ENCODE measurements around the gene CENPM.

Gene CENPM

DNA sequence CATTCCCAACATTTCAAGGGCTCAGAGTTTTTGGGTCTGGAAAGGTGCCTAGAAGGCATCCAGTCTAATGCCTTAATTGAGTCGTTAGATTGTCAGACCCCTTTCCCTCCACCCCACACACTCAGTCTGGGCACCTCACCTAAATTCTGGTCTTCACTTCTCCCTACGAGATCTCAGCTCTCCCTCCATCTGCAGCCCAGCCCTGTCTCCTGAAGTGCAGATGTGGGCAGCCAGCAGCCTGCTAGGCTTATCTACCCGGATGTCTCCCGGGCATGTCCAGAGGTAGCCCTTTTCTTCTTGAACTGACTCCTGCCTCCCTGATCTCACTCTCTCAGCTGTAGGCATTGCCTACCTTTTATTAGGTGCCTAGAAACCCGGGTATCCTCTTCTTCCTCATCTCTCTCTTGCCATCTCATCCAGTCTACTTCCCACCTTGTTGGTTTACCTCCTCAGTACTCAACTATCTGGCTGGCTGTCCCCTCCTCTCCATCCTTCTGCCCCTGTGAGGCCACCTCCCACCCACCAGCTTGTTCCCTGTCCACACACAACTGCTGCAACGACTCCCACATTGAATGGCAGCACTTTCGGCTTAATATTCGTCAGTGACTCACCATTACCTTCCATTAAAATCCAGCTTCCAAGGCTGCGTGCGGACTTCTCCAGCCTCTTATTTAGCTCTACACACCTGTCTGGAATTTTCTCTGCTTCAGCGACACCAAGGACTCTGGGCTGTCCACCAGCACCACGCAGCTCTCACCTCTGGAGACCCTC lies 28.5 kb upstream of the CENPM start:
- no peak overlapping the region for H3K4me3 ChIP-seq (ENCODE audit: low read length)
- TF ChIP-seq ZNF274 (IDR thresholded peaks at IDR 0.05; ENCODE audit: low read depth, low read length): no peak

DNA sequence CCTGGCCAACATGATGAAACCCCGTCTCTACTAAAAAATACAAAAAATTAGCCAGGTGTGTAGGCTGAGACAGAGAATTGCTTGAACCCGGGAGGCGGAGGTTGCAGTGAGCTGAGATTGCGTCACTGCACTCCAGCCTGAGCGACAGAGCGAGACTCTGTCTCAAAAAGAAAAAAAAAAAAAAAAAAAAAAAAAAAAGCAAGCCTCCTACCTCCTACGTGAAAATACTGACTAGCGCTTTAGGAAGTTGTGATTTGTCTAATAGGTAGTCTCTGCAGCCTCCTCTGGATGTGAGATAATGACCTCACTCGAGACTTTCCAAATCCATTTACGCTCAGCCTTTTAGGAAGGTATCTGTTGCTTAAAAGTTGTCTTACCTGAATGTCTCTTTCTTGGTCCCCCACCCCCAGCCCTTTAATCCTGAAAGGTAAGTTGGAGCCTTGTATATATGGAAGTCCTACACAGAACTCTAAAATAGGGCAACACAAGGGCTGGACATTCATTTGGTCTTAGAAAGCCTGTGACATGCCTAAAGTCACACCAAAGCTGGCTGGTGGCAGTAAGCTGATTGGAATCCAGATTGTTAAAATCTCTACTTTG lies 27.8 kb upstream of the CENPM start:
- H3K4me3 ChIP-seq (ENCODE audit: low read length): no peak overlapping the region
- no peak for TF ChIP-seq ZNF274 (IDR thresholded peaks at IDR 0.05; ENCODE audit: low read depth, low read length)

DNA sequence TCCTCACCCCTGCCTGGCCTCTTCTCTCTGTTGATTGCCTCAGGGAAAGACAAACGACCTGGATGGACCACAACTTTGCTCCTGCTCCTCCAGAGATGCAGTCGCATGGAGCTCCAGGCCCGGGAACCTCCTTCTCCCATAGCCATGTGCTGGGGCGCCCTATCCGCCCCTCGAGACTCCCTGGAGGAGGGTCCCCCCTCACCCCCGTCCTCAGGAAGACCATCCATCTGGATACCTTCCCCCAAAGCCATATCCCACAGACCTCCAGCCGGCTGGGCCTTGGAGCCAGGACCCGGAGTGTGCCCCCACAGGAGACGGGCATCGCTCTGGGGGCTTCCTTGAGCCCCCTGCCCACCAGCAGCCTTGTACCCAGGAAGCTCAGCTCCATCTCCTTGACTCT lies 24.5 kb upstream of the CENPM start:
- H3K4me3 ChIP-seq (ENCODE audit: low read length): no peak overlapping the region
- TF ChIP-seq ZNF274 (IDR thresholded peaks at IDR 0.05; ENCODE audit: low read depth, low read length): no peak

DNA sequence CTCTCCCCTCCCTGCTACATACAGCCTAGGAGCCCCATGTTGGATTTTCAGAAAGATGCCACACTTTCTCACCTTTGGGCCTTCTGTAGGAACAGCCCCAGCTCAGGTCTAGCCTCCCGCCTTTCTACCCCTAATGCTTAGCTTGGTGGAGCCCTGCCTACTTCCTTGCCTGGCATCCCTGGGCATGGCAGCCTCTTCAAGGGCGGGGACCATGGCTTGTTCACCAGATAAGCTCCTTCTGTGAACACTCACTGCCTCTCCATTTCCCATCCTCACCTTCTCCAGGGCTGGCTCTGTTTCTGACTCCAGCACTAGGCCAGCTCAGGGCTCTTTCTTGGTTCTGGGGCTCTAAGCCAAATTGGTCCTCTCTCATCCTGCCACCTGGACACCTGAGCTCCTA lies 23.6 kb upstream of the CENPM start:
- H3K4me3 ChIP-seq (ENCODE audit: low read length): no peak overlapping the region
- no peak for TF ChIP-seq ZNF274 (IDR thresholded peaks at IDR 0.05; ENCODE audit: low read depth, low read length)

DNA sequence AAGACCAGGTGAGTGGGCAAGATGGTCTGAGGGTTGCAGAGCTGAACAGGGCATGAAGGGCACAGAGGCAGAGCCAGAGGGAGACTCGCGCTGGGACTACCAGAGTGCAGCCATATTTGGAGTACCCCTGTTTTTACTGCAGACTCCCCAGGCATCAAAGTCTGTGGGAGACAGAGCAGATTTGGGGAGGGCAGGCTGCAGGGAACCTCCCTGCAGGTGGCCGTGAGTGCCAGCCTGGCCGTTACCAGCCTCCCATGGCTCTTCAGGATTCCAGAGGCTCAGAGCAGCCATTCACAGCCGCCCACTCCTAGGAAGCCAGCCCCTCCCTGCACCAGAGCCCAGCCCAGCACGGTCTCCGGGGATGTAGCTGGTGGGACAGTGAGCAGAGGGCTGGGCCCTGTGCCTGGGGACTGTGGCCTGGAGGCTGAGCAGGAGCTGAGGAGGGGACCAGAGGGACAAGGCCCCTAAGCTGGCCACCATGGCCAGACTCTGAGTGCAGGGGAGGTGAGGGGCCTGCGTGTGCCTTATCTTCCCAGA lies 22.2 kb upstream of the CENPM start, which contains the start of gene SEPTIN3:
Gene SEPTIN3, plus strand, starts transcription at position 334 of the 537 bp plus-strand sequence. CDS start 2,050 bp downstream, outside the sequence.
- no peak within 1 kb of the TSS for H3K4me3 ChIP-seq (ENCODE audit: low read length)
- no peak for TF ChIP-seq ZNF274 (IDR thresholded peaks at IDR 0.05; ENCODE audit: low read depth, low read length)

DNA sequence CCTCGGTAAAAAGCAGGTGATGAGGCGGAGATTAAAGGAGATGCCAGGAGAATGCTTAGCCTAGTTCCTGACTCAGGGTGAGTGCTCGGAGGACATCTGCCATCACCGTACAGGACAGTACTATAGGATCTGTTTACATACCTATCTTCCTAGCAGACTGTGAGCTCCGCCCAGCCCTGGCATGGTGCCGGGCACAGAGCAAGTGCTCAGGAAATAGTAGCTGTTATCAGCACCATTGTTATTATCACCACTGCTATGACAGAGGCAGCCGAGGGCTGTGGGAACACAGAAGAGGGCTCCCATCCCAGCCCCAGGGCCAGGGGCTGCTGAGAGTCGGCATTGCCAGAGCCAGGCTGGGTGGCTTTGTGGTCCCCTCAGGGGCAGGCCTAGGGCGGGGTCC lies 21.6 kb upstream of the CENPM start:
- TF ChIP-seq ZNF274 (IDR thresholded peaks at IDR 0.05; ENCODE audit: low read depth, low read length): no peak
- H3K4me3 ChIP-seq (ENCODE audit: low read length): no peak overlapping the region

DNA sequence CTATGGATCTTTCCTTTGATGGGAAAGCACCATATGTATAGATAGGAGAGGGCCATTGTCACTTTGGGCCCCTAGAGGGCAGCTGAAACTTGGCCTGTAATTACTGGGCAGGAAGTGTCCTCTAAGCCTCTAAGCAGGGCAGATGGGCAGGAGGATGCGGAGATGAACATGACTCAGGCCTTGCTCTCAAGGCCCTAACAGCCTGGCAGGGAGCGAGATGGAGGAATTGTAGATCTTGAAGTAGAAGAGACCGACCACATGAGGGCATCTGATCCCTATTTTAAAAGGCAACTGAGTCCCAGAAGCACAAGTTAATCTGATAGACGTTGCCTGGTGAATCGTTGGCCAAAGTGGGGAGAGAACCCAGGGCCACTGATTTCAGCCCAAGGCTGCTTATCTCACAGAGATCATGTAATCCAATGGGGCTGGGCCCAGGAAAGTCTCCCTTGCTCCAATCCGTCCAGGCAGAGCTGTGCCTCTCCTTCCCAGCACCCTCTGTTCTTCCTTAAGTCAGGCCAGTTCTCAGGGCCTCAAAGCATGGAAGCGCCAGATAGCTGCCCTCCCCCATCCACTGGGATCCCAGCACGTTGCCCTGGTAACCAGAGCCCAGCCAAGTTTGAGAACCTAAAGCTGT lies 19.8 kb upstream of the CENPM start:
- no peak overlapping the region for H3K4me3 ChIP-seq (ENCODE audit: low read length)
- no peak for TF ChIP-seq ZNF274 (IDR thresholded peaks at IDR 0.05; ENCODE audit: low read depth, low read length)

DNA sequence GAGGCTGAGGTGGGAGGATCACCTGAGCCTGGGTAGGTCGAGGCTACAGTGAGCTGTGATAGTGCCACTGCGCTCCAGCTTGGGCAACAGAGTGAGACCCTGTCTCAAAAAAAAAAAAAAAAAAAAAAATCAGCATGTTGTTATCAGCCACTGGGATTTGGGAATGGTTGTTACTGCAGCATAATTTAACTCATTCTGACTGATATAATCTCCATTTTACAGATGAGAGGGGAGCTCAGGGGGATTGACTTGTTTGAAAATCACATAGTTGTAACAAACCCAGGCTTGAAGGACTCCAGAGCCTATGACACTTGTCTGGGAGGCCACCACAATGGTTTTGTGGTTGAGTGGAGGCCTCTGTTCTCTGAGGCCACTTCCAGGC lies 19.3 kb upstream of the CENPM start:
- no peak overlapping the region for H3K4me3 ChIP-seq (ENCODE audit: low read length)
- no peak for TF ChIP-seq ZNF274 (IDR thresholded peaks at IDR 0.05; ENCODE audit: low read depth, low read length)

DNA sequence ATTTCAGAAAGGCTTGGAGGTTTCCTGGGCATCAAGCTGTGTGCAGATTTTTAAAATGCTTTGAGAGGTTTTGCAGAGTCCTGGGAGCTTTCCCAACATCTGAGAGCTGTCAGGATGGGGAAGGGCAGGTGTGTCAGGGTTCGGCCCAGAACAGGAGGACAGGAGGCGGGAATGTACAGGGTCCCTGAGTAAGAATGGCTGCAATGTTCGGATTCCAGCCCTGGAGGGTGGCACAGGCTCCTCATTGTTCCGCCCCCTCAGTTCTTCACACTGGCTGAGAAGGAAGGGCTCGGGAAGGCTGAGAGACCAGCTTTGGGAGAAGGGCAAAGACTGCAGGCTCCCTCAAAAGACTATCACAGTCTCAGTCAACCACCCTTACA lies 17.1 kb upstream of the CENPM start:
- no peak for TF ChIP-seq ZNF274 (IDR thresholded peaks at IDR 0.05; ENCODE audit: low read depth, low read length)

DNA sequence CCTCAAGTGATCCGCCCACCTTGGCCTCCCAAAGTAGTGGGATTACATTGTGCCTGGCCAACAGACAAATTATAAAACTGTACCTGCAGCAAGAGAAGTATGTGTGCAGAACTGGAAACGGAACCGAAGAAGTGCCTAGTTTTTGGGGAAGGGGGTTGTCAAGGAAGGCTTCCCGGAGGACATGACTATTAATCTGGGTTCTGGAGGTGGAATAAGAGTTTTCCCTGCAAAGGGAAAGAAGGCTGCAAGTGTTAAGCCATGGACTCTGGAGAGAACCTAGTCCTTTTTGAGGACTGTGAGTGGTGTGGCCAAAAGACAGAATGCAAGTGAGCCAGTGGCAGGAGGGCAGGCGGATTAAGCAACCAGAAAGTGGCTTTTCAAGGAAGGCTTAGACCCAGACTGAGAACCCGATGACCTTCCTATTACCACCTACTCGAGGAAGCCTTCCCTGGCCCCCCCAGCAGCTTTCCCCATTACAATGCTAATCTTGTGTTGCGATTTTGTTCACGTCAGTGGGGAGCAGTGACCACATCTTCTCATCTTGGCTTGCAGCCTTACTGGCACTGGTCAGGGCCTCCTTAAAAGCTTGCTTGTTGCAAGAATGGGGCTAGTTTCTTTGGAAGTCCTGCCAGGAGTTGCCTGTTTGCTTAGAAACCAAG lies 16.6 kb upstream of the CENPM start:
- no peak overlapping the region for H3K4me3 ChIP-seq (ENCODE audit: low read length)
- no peak for TF ChIP-seq ZNF274 (IDR thresholded peaks at IDR 0.05; ENCODE audit: low read depth, low read length)

More for the DNA sequence above, 17.1 kb upstream of the CENPM start:
- H3K4me3 ChIP-seq (ENCODE audit: low read length): no peak overlapping the region

DNA sequence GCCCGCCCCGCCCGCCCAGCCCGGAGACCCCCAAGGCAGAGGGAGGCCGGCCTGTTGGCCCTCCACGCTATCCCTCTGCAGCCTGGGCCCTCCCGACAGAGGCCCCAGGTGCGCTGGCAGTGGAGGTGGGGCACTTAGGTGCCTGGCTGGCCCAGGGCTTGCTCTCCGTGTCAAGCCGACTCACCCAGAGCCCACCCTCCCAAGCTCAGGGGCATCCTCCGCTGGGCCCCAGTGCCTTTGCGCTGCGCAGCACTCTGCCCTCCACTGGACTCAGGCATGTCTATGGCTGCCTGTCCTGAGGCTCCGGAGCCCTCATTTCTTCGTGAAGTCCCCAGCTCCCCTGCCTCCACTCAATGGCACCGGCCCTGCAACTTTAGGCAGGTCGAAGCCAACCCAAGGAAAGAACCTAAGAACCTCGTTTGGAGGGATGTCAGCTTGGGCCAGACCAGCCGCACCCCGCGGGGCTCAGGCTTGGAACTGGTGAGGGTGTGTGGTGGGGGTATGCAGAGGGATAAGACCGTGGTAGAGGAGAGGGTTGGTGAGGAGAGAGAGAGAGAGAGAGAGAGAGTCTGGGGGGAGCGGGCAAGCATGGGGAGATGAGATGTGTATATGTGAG lies 11.1 kb upstream of the CENPM start:
- no peak for TF ChIP-seq ZNF274 (IDR thresholded peaks at IDR 0.05; ENCODE audit: low read depth, low read length)
- H3K4me3 ChIP-seq (ENCODE audit: low read length): no peak overlapping the region

DNA sequence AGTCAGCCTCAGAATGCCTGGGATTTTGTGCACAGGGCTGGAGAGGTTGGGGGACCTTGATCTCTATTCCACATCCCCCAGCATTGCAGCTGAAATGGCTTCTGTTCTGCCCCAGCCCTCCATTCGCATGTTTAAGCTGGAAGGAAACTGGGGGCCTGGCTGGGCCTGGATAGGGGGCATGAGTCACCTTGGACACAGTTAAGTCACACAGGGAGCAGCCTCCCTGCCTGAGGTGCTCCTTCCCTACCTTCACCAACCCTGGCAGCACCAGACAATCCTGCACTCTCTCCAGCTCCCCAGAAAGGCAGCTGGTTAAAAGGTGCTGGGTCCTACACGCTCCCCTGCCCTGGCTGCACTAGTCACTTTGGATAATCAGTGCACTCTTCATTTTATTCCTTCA lies 5.8 kb upstream of the CENPM start:
- no peak for TF ChIP-seq ZNF274 (IDR thresholded peaks at IDR 0.05; ENCODE audit: low read depth, low read length)
- H3K4me3 ChIP-seq (ENCODE audit: low read length): no peak overlapping the region

DNA sequence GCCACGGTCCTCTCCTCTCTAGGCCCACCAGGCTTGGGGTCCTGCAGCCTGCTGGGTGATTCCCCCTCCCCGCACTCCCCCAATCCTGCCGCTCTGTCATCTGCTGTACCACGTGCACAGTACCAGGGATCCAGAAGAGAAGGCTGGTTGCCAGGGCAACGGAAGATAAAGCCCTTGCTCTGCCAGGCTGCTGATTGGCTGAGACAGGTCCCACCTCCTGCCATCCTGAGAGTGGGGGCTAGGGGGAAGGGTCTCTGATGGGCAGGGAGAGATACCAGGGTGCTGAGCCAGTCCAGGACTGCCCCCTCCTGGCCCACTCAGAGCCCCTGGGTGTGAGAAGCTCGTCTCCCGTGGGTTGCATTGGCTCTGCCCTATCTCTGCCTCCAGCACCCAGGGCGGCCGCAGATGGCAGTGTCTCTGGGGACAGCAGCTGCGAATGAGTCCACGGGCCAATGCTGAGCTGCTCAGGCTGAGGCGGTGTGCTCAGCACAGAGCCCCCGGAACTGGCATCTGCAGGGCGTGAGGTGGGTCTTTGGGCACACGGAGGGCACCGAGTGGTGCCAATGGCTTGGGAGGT lies 5.0 kb upstream of the CENPM start, which contains the start of gene SMIM45:
Gene SMIM45, plus strand, starts transcription at position 253 of the 577 bp plus-strand sequence.
- TF ChIP-seq ZNF274 (IDR thresholded peaks at IDR 0.05; ENCODE audit: low read depth, low read length): no peak
- no peak within 1 kb of the TSS for H3K4me3 ChIP-seq (ENCODE audit: low read length)

All from GM08714 (cell line).